ENCODE data around the gene ARF6.

DNA sequence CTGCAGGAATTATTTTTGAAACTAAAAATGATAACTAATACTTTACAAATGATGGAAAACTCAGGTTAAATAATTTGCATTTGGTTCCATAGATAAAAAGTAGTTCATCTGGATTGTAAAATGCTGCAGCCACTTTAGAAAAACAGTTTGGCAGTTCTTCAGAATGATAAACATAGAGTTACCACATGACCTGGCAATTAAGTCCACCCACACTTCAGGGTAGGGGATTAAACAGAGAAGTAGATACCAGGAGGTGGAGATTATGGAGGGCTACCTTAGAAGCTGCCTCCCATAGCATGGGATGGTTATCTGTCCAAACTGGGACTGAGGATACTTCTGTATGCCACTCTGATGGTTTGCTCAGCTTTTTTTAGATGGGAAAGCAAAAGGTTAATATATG is 22.2 kb downstream of the ARF6 start:
- TF ChIP-seq CTCF (conservative IDR thresholded peaks at IDR 0.05 in 1 of 2, IDR thresholded peaks at IDR 0.05 in 1 of 2; ENCODE audit: extremely low read depth in 1 of 2, insufficient read depth in 1 of 2, low read depth in 1 of 2, low read length in 2 of 2) (no peak), EZH2 (IDR thresholded peaks at IDR 0.05; ENCODE audit: borderline replicate concordance, low read length) (no peak)

Data from mammary epithelial cell (primary cell).